Astrocyte (in vitro differentiated cells and primary cell): ENCODE measurements around the gene TGFBI. TPM values are rescaled to one million over a fixed set of nuclear protein-coding genes. Genes with fewer than 3 reads are reported as not detected.
A peak's percentile ranks its signal among the peaks of the same experiment; 100 is the strongest.

Experiments
- DNase-seq: peaks from one replicate; pipeline ENCODE4 v3.0.0-alpha.2; 2010; ENCODE audit warnings: low read depth
- FAIRE-seq: peaks from 2 replicates; lab custom pipeline; 2011; peaks lifted over from hg19 to GRCh38; lab: Jason Lieb, UNC
- H2AFZ ChIP-seq: 2 replicates; pipeline ENCODE4 v1.6.0; 2012; ENCODE audit warnings: low read depth, low read length, inconsistent platforms
- H3K27ac ChIP-seq: 2 replicates; pipeline ENCODE4 v1.5.1; 2011; ENCODE audit warnings: low read depth, low read length, inconsistent platforms
- H3K27me3 ChIP-seq: 2 replicates; pipeline ENCODE4 v1.6.0; 2011; ENCODE audit warnings: low read length, inconsistent platforms; ENCODE audit not compliant: insufficient read depth
- H3K36me3 ChIP-seq: 2 replicates; pipeline ENCODE4 v1.5.1; 2011; ENCODE audit warnings: low read length, inconsistent platforms; ENCODE audit not compliant: insufficient read depth
- H3K4me1 ChIP-seq: 2 replicates; pipeline ENCODE4 v1.5.1; 2011; ENCODE audit warnings: low read length, inconsistent platforms; ENCODE audit not compliant: insufficient read depth
- H3K4me2 ChIP-seq: 2 replicates; pipeline ENCODE4 v1.6.0; 2012; ENCODE audit warnings: low read length, inconsistent platforms
- H3K4me3 ChIP-seq: 2 replicates; pipeline ENCODE4 v1.5.1; 2011; ENCODE audit warnings: low read depth, mild to moderate bottlenecking, low read length, inconsistent platforms; ENCODE audit not compliant: insufficient read depth
- H3K79me2 ChIP-seq: 2 replicates; pipeline ENCODE4 v1.6.0; 2012; ENCODE audit warnings: mild to moderate bottlenecking, low read length, inconsistent platforms; ENCODE audit not compliant: insufficient read depth
- H3K9ac ChIP-seq: 2 replicates; pipeline ENCODE4 v1.6.0; 2012; ENCODE audit warnings: mild to moderate bottlenecking, low read length, inconsistent platforms
- H3K9me3 ChIP-seq: 2 replicates; pipeline ENCODE4 v1.5.1; 2012; ENCODE audit warnings: low read depth, mild to moderate bottlenecking, low read length, inconsistent platforms; ENCODE audit not compliant: insufficient read depth
- H4K20me1 ChIP-seq: 2 replicates; pipeline ENCODE4 v1.6.0; 2012; ENCODE audit warnings: low read length, inconsistent platforms; ENCODE audit not compliant: insufficient read depth
- H3K27ac Mint-ChIP-seq: one replicate; pipeline ENCODE4 v1.8.0; 2021; ENCODE audit warnings: mild to moderate bottlenecking, mixed read lengths; ENCODE audit not compliant: unreplicated experiment
- H3K27me3 Mint-ChIP-seq: one replicate; pipeline ENCODE4 v1.8.0; 2021; ENCODE audit warnings: low read depth, mixed read lengths; ENCODE audit not compliant: unreplicated experiment
- H3K36me3 Mint-ChIP-seq: one replicate; pipeline ENCODE4 v1.8.0; 2021; ENCODE audit warnings: low read depth, mixed read lengths; ENCODE audit not compliant: unreplicated experiment
- H3K4me1 Mint-ChIP-seq: one replicate; pipeline ENCODE4 v1.8.0; 2021; ENCODE audit warnings: low read depth, mixed read lengths; ENCODE audit not compliant: unreplicated experiment
- H3K4me3 Mint-ChIP-seq: one replicate; pipeline ENCODE4 v1.8.0; 2021; ENCODE audit warnings: mild to moderate bottlenecking, moderate library complexity, mixed read lengths; ENCODE audit not compliant: unreplicated experiment
- H3K9me3 Mint-ChIP-seq: one replicate; pipeline ENCODE4 v1.8.0; 2021; ENCODE audit warnings: mild to moderate bottlenecking, mixed read lengths; ENCODE audit not compliant: unreplicated experiment
- CTCF ChIP-seq: IDR thresholded peaks from 2 replicates; pipeline ENCODE4 v1.5.1; 2011; ENCODE audit warnings: low read depth, mild to moderate bottlenecking, inconsistent platforms, low read length, moderate library complexity; ENCODE audit not compliant: insufficient read depth
- EZH2 ChIP-seq: IDR thresholded peaks from 2 replicates; pipeline ENCODE4 v1.6.1; 2012; ENCODE audit warnings: mild to moderate bottlenecking, low read length, inconsistent platforms; ENCODE audit not compliant: insufficient read depth
- total RNA-seq: library from RNA; stranded (reverse); gene quantifications from 2 replicates; pipeline ENCODE4 v1.2.1, GENCODE V29; 2021

TGFBI gene
- total RNA-seq, 1 donor from 2014 or later: 1,145 TPM

DNA sequence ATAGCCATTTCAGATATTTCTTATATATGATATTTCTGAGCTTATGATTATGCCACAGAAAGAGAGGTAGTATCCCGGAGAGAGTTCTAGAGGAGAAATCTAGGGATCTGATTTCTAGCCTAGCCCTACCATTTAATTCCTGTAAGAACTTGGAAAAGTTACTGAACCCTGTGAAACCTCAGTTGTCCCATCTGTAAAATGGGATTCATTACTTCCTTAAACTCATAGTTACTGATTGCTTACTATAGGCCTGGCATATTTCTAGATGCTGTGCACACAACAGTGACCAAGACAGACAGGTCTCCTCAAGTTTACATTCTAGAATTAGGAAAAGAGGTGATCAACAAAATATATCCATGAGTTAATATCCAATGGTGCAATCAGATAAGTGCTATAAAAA lies 73.1 kb downstream of the TGFBI start:
- Histone ChIP-seq H3K9ac (no peak overlapping the region), H3K9me3 (no peaks in the 10 kb centered on the region), H3K27me3 (peaks cover 4% of the 10 kb centered on the region), H3K27ac (no peak overlapping the region), H3K4me2 (no peak overlapping the region), H3K79me2 (no peaks in the 10 kb centered on the region), H3K4me3 (no peak overlapping the region), H3K36me3 (no peaks in the 10 kb centered on the region), H2AFZ (no peak overlapping the region), H3K4me1 (no peaks in the 10 kb centered on the region), H4K20me1 (no peaks in the 10 kb centered on the region)
- no peaks in the 10 kb centered on the region for H3K36me3 Mint-ChIP-seq
- H3K4me3 Mint-ChIP-seq: no peak overlapping the region
- no peak for FAIRE-seq
- peaks cover 9% of the 10 kb centered on the region for H3K27me3 Mint-ChIP-seq
- no peaks in the 10 kb centered on the region for H3K9me3 Mint-ChIP-seq
- peaks cover 3% of the 10 kb centered on the region for H3K4me1 Mint-ChIP-seq
- no peak for DNase-seq
- H3K27ac Mint-ChIP-seq: no peak overlapping the region
- no peak for TF ChIP-seq EZH2
- TF ChIP-seq CTCF: no peak

- Histone ChIP-seq H3K4me1 (no peaks in the 10 kb centered on the region), H4K20me1 (no peaks in the 10 kb centered on the region), H3K27me3 (no peaks in the 10 kb centered on the region), H3K36me3 (no peaks in the 10 kb centered on the region), H2AFZ (no peak overlapping the region), H3K4me2 (no peak overlapping the region), H3K79me2 (no peaks in the 10 kb centered on the region), H3K9me3 (no peaks in the 10 kb centered on the region), H3K9ac (no peak overlapping the region), H3K27ac (no peak overlapping the region), H3K4me3 (no peak overlapping the region)
- peaks cover 6% of the 10 kb centered on the region for H3K27me3 Mint-ChIP-seq
- H3K9me3 Mint-ChIP-seq: no peaks in the 10 kb centered on the region
- no peak overlapping the region for H3K27ac Mint-ChIP-seq
- TF ChIP-seq CTCF (no peak), EZH2 (no peak)
- peaks cover 5% of the 10 kb centered on the region for H3K4me1 Mint-ChIP-seq
- DNase-seq: no peak
- H3K4me3 Mint-ChIP-seq: no peak overlapping the region
- no peak for FAIRE-seq
- no peaks in the 10 kb centered on the region for H3K36me3 Mint-ChIP-seq
Measured at GRCh38 chr5:136103118-136103517, 74.3 kb downstream of the TGFBI start.

DNA sequence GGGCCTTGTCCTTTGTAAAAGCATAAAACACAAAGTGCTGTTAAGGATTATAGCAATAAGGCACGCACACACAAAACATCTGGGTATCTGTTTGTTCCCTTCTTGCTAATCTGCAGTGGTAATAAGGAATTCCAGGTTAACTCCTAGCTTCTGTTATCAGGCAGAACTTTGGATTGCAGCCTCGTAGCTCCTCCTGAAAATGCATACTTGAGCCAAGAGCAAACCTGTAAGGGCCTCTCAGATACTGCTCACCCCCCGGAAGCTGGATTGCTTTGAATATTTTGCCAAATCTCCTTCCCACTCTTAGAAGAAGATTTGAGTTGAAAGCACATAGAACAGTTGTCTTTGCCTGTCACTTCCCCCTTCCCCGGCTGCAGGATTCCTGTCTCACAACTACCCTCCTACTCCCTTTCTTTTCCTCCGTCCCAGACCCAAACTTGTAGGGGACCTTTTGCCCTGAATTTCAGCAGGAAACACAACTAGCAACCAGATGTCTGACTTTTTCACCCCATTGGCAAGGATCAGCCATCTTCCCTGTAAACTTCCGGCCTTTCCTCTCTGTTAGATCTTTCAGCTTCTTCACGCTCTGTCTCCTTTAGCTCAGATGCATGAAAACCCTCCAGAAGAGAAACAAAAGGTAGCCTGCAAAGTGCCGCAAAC lies 75.6 kb downstream of the TGFBI start:
- H2AFZ ChIP-seq: peak overlapping the region; percentile 30
- H3K9me3 Mint-ChIP-seq: no peaks in the 10 kb centered on the region
- FAIRE-seq: no peak

More for the DNA sequence above, 75.6 kb downstream of the TGFBI start:
- Histone ChIP-seq H3K9ac (no peak overlapping the region), H3K4me3 (no peak overlapping the region), H3K27ac (no peak overlapping the region), H3K4me2 (no peak overlapping the region), H3K36me3 (no peaks in the 10 kb centered on the region), H4K20me1 (no peaks in the 10 kb centered on the region), H3K27me3 (no peaks in the 10 kb centered on the region), H3K9me3 (no peaks in the 10 kb centered on the region), H3K4me1 (no peaks in the 10 kb centered on the region), H3K79me2 (no peaks in the 10 kb centered on the region)
- Mint-ChIP-seq H3K4me3 (no peak overlapping the region), H3K36me3 (no peaks in the 10 kb centered on the region), H3K27ac (no peak overlapping the region), H3K27me3 (peaks cover 6% of the 10 kb centered on the region), H3K4me1 (peaks cover 6% of the 10 kb centered on the region)
- TF ChIP-seq EZH2: no peak
- no peak for TF ChIP-seq CTCF
- no peak for DNase-seq
